H9 (cell line): ENCODE results near the gene MRPL37. TPM values are rescaled to one million over a fixed set of nuclear protein-coding genes. Genes with fewer than 3 reads are reported as not detected.

ENCODE experiments used
- DNase-seq: peaks from one replicate; pipeline ENCODE4 v3.0.0-alpha.2; 2017
- H2AFZ ChIP-seq: one replicate; pipeline ENCODE4 v1.6.1; 2013; ENCODE audit warnings: mild to moderate bottlenecking, low read length, control low read depth, moderate library complexity
- H2AK5ac ChIP-seq: 2 replicates; pipeline ENCODE4 v1.6.1; 2013; ENCODE audit warnings: low read length, control low read depth, mixed read lengths; ENCODE audit not compliant: insufficient read length
- H2BK120ac ChIP-seq: one replicate; pipeline ENCODE4 v1.6.1; 2013; ENCODE audit warnings: low read depth, mild to moderate bottlenecking, low read length, control low read depth, inconsistent platforms; ENCODE audit not compliant: poor library complexity, severe bottlenecking
- H2BK12ac ChIP-seq: 2 replicates; pipeline ENCODE4 v1.6.1; 2013; ENCODE audit warnings: low read length, control low read depth, mixed read lengths, low read depth; ENCODE audit not compliant: insufficient read length
- H2BK15ac ChIP-seq: 2 replicates; pipeline ENCODE4 v1.6.1; 2013; ENCODE audit warnings: low read depth, low read length, control low read depth
- H2BK20ac ChIP-seq: one replicate; pipeline ENCODE4 v1.6.1; 2013; ENCODE audit warnings: low read depth, mild to moderate bottlenecking, low read length, control low read depth, inconsistent platforms; ENCODE audit not compliant: poor library complexity, severe bottlenecking
- H2BK5ac ChIP-seq: 2 replicates; pipeline ENCODE4 v1.6.1; 2013; ENCODE audit warnings: low read length, control low read depth, mixed read lengths; ENCODE audit not compliant: insufficient read length
- H3K14ac ChIP-seq: 2 replicates; pipeline ENCODE4 v1.6.1; 2013; ENCODE audit warnings: low read length, control low read depth; ENCODE audit not compliant: insufficient read depth
- H3K18ac ChIP-seq: 2 replicates; pipeline ENCODE4 v1.6.1; 2013; ENCODE audit warnings: low read depth, mild to moderate bottlenecking, mixed read lengths, low read length, control low read depth; ENCODE audit not compliant: insufficient read length
- H3K23ac ChIP-seq: 2 replicates; pipeline ENCODE4 v1.6.1; 2013; ENCODE audit warnings: low read length, control low read depth, mixed read lengths, low read depth; ENCODE audit not compliant: insufficient read length
- H3K23me2 ChIP-seq: 2 replicates; pipeline ENCODE4 v1.6.1; 2013; ENCODE audit warnings: low read depth, mild to moderate bottlenecking, mixed read lengths, low read length, control low read depth; ENCODE audit not compliant: insufficient read length, poor library complexity, severe bottlenecking
- H3K27ac ChIP-seq: 2 replicates; pipeline ENCODE4 v1.5.1; 2013; ENCODE audit warnings: low read length, control low read depth, mixed read lengths, low read depth; ENCODE audit not compliant: insufficient read length
- H3K27me3 ChIP-seq: 2 replicates; pipeline ENCODE4 v1.6.1; 2013; ENCODE audit warnings: low read length, control low read depth, inconsistent platforms; ENCODE audit not compliant: insufficient read depth
- H3K4ac ChIP-seq: 2 replicates; pipeline ENCODE4 v1.6.1; 2013; ENCODE audit warnings: low read depth, mild to moderate bottlenecking, control low read depth, inconsistent platforms, low read length, moderate library complexity
- H3K4me1 ChIP-seq: 2 replicates; pipeline ENCODE4 v1.6.1; 2013; ENCODE audit warnings: low read length, control low read depth, inconsistent platforms; ENCODE audit not compliant: insufficient read depth
- H3K4me2 ChIP-seq: 2 replicates; pipeline ENCODE4 v1.6.1; 2013; ENCODE audit warnings: low read length, control low read depth, mixed read lengths; ENCODE audit not compliant: insufficient read length, insufficient read depth
- H3K56ac ChIP-seq: 2 replicates; pipeline ENCODE4 v1.6.1; 2013; ENCODE audit warnings: low read depth, mild to moderate bottlenecking, mixed read lengths, low read length, control low read depth; ENCODE audit not compliant: insufficient read length
- H3K79me1 ChIP-seq: 2 replicates; pipeline ENCODE4 v1.6.1; 2013; ENCODE audit warnings: low read depth, mild to moderate bottlenecking, moderate library complexity, low read length, control low read depth, inconsistent platforms; ENCODE audit not compliant: insufficient read depth, poor library complexity, severe bottlenecking
- H3K79me2 ChIP-seq: 2 replicates; pipeline ENCODE4 v1.6.1; 2013; ENCODE audit warnings: low read length, control low read depth, inconsistent platforms; ENCODE audit not compliant: insufficient read depth
- H3K9ac ChIP-seq: 2 replicates; pipeline ENCODE4 v1.6.1; 2013; ENCODE audit warnings: low read length, control low read depth, mixed read lengths; ENCODE audit not compliant: insufficient read length; ENCODE audit errors: extremely low read depth
- H3K9me3 ChIP-seq: one replicate; pipeline ENCODE4 v1.6.1; 2013; ENCODE audit warnings: low read depth, low read length, inconsistent platforms; ENCODE audit not compliant: control insufficient read depth
- H3T11ph ChIP-seq: one replicate; pipeline ENCODE4 v1.6.1; 2013; ENCODE audit warnings: mild to moderate bottlenecking, low read length, control low read depth, inconsistent platforms
- H4K20me1 ChIP-seq: one replicate; pipeline ENCODE4 v1.6.1; 2013; ENCODE audit not compliant: control insufficient read depth, insufficient read length, insufficient read depth
- H4K5ac ChIP-seq: 2 replicates; pipeline ENCODE4 v1.6.1; 2013; ENCODE audit warnings: low read depth, mild to moderate bottlenecking, mixed read lengths, low read length, control low read depth; ENCODE audit not compliant: insufficient read length
- H4K8ac ChIP-seq: replicated peaks from 2 replicates; pipeline ENCODE4 v1.6.1; 2013; ENCODE audit warnings: low read length, control low read depth, mixed read lengths, low read depth; ENCODE audit not compliant: insufficient read length
- H4K91ac ChIP-seq: 2 replicates; pipeline ENCODE4 v1.6.1; 2013; ENCODE audit warnings: low read depth, mild to moderate bottlenecking, moderate library complexity, mixed read lengths, low read length, control low read depth; ENCODE audit not compliant: insufficient read length
- H3K27ac Mint-ChIP-seq, 3 experiments: 2 replicates in 2 of 3; 3 replicates in 1 of 3; pipeline ENCODE4 v1.8.0; 2020 to 2021; ENCODE audit warnings: mixed read lengths in 3 of 3, mild to moderate bottlenecking in 1 of 3, moderate library complexity in 1 of 3
- H3K27me3 Mint-ChIP-seq: 2 replicates; pipeline ENCODE4 v1.8.0; 2021; ENCODE audit warnings: low read depth, mild to moderate bottlenecking, moderate library complexity, mixed read lengths
- H3K36me3 Mint-ChIP-seq, 3 experiments: 2 replicates in 2 of 3; 3 replicates in 1 of 3; pipeline ENCODE4 v1.8.0; 2020 to 2021; ENCODE audit warnings: low read depth in 3 of 3, mixed read lengths in 3 of 3; ENCODE audit not compliant: insufficient read depth in 1 of 3
- H3K4me1 Mint-ChIP-seq, 2 experiments: 2 replicates each; pipeline ENCODE4 v1.8.0; 2020; ENCODE audit warnings: mixed read lengths in 2 of 2
- H3K4me3 Mint-ChIP-seq, 2 experiments: 2 replicates in 1 of 2; 3 replicates in 1 of 2; pipeline ENCODE4 v1.8.0; 2020 to 2021; ENCODE audit warnings: mild to moderate bottlenecking in 2 of 2, mixed read lengths in 2 of 2, moderate library complexity in 1 of 2
- H3K9me3 Mint-ChIP-seq, 2 experiments: 2 replicates in 1 of 2; 3 replicates in 1 of 2; pipeline ENCODE4 v1.8.0; 2020; ENCODE audit warnings: mild to moderate bottlenecking in 2 of 2, mixed read lengths in 2 of 2, moderate library complexity in 1 of 2
- CTCF ChIP-seq: fragments of 200-600 bp; sonication (generic); conservative IDR thresholded peaks from 3 replicates; pipeline ENCODE4 v1.8.0; 2021; ENCODE audit warnings: antibody characterized with exemption, mild to moderate bottlenecking
- WGBS: extraction: QIAGEN DNeasy Blood & Tissue Kit; methylation state at CpG from one replicate; pipeline ENCODE4 v1.1.7; 2013; ENCODE audit warnings: missing lambda C conversion rate, low lambda C conversion rate, mixed read lengths; ENCODE audit not compliant: insufficient read length; ENCODE audit errors: extremely low coverage; 5-methylcytosine and 5-hydroxymethylcytosine counted together
- total RNA-seq: library from RNA; stranded (reverse); gene quantifications from 2 replicates; pipeline ENCODE4 v1.2.1, GENCODE V29; 2021

MRPL37 gene
- total RNA-seq, 1 experiment from 2014 or later = 123 TPM

GRCh38 chr1:54191525-54191924 is 8.4 kb upstream of the MRPL37 start:
- H3K4me2 ChIP-seq = no peak overlapping the region
- H3K4me1 ChIP-seq = no peaks in the 10 kb centered on the region
- no peaks in the 10 kb centered on the region for H3K9me3 ChIP-seq
- Mint-ChIP-seq H3K36me3 (peaks cover 0 to 32% (median 16%) of the 10 kb centered on the region in 3 experiments; a peak in 6 of 7 replicates), H3K9me3 (no peaks in the 10 kb centered on the region; a peak in 1 of 5 replicates), H3K27me3 (no peaks in the 10 kb centered on the region), H3K4me3 (no peak overlapping the region), H3K4me1 (no peaks in the 10 kb centered on the region), H3K27ac (no peak overlapping the region)
- H2BK12ac ChIP-seq = no peak overlapping the region
- no peak overlapping the region for H2BK20ac ChIP-seq
- DNase-seq = no peak
- no peak overlapping the region for H2AK5ac ChIP-seq
- H2BK15ac ChIP-seq = no peak overlapping the region
- no peak overlapping the region for H3K14ac ChIP-seq
- no peak overlapping the region for H3K4ac ChIP-seq
- H3K79me2 ChIP-seq = no peaks in the 10 kb centered on the region
- no peak overlapping the region for H4K8ac ChIP-seq
- no peak overlapping the region for H3K23ac ChIP-seq
- no peak overlapping the region for H2AFZ ChIP-seq
- no peak overlapping the region for H2BK120ac ChIP-seq
- no peaks in the 10 kb centered on the region for H3K27me3 ChIP-seq
- H2BK5ac ChIP-seq = no peak overlapping the region
- TF ChIP-seq CTCF = no peak
- H3K56ac ChIP-seq = no peak overlapping the region
- H3T11ph ChIP-seq = no peak overlapping the region
- H4K20me1 ChIP-seq = no peaks in the 10 kb centered on the region
- WGBS = no CpG with 5 or more reads among the region's 1 CpG
- no peak overlapping the region for H4K91ac ChIP-seq
- H3K79me1 ChIP-seq = no peaks in the 10 kb centered on the region
- H3K18ac ChIP-seq = no peak overlapping the region
- H3K27ac ChIP-seq = no peak overlapping the region
- H4K5ac ChIP-seq = no peak overlapping the region
- no peak overlapping the region for H3K9ac ChIP-seq
- no peaks in the 10 kb centered on the region for H3K23me2 ChIP-seq
